ENCODE results near the gene PPIL1.

DNA sequence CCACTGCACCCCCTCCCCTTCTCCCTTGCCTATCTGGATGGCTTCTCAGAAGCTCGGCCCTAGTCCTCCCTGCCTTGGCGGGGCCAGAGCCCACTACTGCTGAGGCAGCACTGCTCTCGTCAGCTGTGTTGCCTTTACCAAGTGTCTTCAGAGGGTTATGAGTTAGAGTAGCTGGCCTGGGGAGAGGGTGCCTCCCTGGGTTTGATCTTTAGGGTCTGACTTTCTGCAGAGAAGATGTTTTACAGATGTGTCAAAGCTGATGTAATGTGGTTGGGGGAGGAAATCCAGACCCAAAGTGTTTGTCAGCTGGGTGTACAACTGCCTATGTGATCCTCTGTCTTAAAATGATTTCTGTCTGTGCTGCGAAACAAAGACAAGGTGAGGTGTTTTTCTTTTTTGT, 49.5 kb upstream of the PPIL1 start:
- TF ChIP-seq EZH2 (IDR thresholded peaks at IDR 0.05; ENCODE audit: borderline replicate concordance) (no peak), EZH2phosphoT487 (IDR thresholded peaks at IDR 0.05; ENCODE audit: low read depth, severe bottlenecking, unreplicated experiment) (no peak)
- TF ChIP-seq, protein P1, sequence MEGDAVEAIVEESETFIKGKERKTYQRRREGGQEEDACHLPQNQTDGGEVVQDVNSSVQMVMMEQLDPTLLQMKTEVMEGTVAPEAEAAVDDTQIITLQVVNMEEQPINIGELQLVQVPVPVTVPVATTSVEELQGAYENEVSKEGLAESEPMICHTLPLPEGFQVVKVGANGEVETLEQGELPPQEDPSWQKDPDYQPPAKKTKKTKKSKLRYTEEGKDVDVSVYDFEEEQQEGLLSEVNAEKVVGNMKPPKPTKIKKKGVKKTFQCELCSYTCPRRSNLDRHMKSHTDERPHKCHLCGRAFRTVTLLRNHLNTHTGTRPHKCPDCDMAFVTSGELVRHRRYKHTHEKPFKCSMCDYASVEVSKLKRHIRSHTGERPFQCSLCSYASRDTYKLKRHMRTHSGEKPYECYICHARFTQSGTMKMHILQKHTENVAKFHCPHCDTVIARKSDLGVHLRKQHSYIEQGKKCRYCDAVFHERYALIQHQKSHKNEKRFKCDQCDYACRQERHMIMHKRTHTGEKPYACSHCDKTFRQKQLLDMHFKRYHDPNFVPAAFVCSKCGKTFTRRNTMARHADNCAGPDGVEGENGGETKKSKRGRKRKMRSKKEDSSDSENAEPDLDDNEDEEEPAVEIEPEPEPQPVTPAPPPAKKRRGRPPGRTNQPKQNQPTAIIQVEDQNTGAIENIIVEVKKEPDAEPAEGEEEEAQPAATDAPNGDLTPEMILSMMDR (IDR thresholded peaks at IDR 0.05; ENCODE audit: poor library complexity): no peak

Data from hepatocyte (in vitro differentiated cells).